ENCODE measurements around the gene PTPRD.

The PTPRD gene

GRCh38 chr9:9921805-9922204 is 691.0 kb downstream of the PTPRD start:
- no peak overlapping the region for H3K4me2 ChIP-seq (ENCODE audit: low read depth, low read length, poor library complexity, severe bottlenecking)
- H3K79me2 ChIP-seq (ENCODE audit: insufficient read depth, low read length), result no peaks in the 10 kb centered on the region
- TF ChIP-seq CTCF (IDR thresholded peaks at IDR 0.05; ENCODE audit: insufficient read depth, low read length, poor library complexity, severe bottlenecking) (no peak), EZH2phosphoT487 (conservative IDR thresholded peaks at IDR 0.05; ENCODE audit: low read length) (no peak)

GRCh38 chr9:9920425-9921060 is 692.3 kb downstream of the PTPRD start:
- no peak overlapping the region for H3K4me2 ChIP-seq (ENCODE audit: low read depth, low read length, poor library complexity, severe bottlenecking)
- peaks cover 3% of the 10 kb centered on the region; the same call in 1 of the 2 replicates for H3K27me3 ChIP-seq (ENCODE audit: low read length)
- H3K9me2 ChIP-seq (replicated peaks; ENCODE audit: insufficient read depth, low read length), result no peaks in the 10 kb centered on the region
- no peaks in the 10 kb centered on the region for H3K36me3 ChIP-seq (ENCODE audit: low read length)
- no peak overlapping the region for H3K4me3 ChIP-seq (ENCODE audit: insufficient read depth, low read length, poor library complexity, severe bottlenecking)
- no peak overlapping the region for H2AFZ ChIP-seq (ENCODE audit: low read depth, low read length, severe bottlenecking)
- H3K27ac ChIP-seq (ENCODE audit: low read depth, low read length), result no peak overlapping the region
- H3K9me3 ChIP-seq (ENCODE audit: insufficient read depth, low read length), result no peaks in the 10 kb centered on the region
- no peaks in the 10 kb centered on the region for H3F3A ChIP-seq (ENCODE audit: insufficient read depth)
- H4K20me1 ChIP-seq (ENCODE audit: low read depth, low read length), result no peaks in the 10 kb centered on the region
- no peaks in the 10 kb centered on the region for H3K79me2 ChIP-seq (ENCODE audit: insufficient read depth, low read length)
- no peak for TF ChIP-seq EZH2phosphoT487 (conservative IDR thresholded peaks at IDR 0.05; ENCODE audit: low read length)
- TF ChIP-seq CTCF (IDR thresholded peaks at IDR 0.05; ENCODE audit: insufficient read depth, low read length, poor library complexity, severe bottlenecking), result no peak
- no peak overlapping the region for H3K9ac ChIP-seq (ENCODE audit: low read length)

More at GRCh38 chr9:9921805-9922204, 691.0 kb downstream of the PTPRD start:
- peaks cover 3% of the 10 kb centered on the region; the same call in 1 of the 2 replicates for H3K27me3 ChIP-seq (ENCODE audit: low read length)
- no peaks in the 10 kb centered on the region for H3K9me3 ChIP-seq (ENCODE audit: insufficient read depth, low read length)
- no peak overlapping the region for H3K27ac ChIP-seq (ENCODE audit: low read depth, low read length)
- no peaks in the 10 kb centered on the region for H3K36me3 ChIP-seq (ENCODE audit: low read length)
- no peak overlapping the region for H2AFZ ChIP-seq (ENCODE audit: low read depth, low read length, severe bottlenecking)
- H3F3A ChIP-seq (ENCODE audit: insufficient read depth), result no peaks in the 10 kb centered on the region
- no peak overlapping the region for H3K9ac ChIP-seq (ENCODE audit: low read length)
- H4K20me1 ChIP-seq (ENCODE audit: low read depth, low read length), result no peaks in the 10 kb centered on the region
- no peak overlapping the region for H3K4me3 ChIP-seq (ENCODE audit: insufficient read depth, low read length, poor library complexity, severe bottlenecking)
- no peaks in the 10 kb centered on the region for H3K9me2 ChIP-seq (replicated peaks; ENCODE audit: insufficient read depth, low read length)

- Histone ChIP-seq H3F3A (ENCODE audit: insufficient read depth) (no peaks in the 10 kb centered on the region), H3K27ac (ENCODE audit: low read depth, low read length) (no peak overlapping the region), H3K4me2 (ENCODE audit: low read depth, low read length, poor library complexity, severe bottlenecking) (no peak overlapping the region), H3K9me2 (replicated peaks; ENCODE audit: insufficient read depth, low read length) (no peaks in the 10 kb centered on the region), H3K9ac (ENCODE audit: low read length) (no peak overlapping the region), H2AFZ (ENCODE audit: low read depth, low read length, severe bottlenecking) (no peak overlapping the region), H3K79me2 (ENCODE audit: insufficient read depth, low read length) (no peaks in the 10 kb centered on the region), H3K4me3 (ENCODE audit: insufficient read depth, low read length, poor library complexity, severe bottlenecking) (no peak overlapping the region), H3K9me3 (ENCODE audit: insufficient read depth, low read length) (no peaks in the 10 kb centered on the region), H4K20me1 (ENCODE audit: low read depth, low read length) (no peaks in the 10 kb centered on the region), H3K27me3 (ENCODE audit: low read length) (peaks cover 3% of the 10 kb centered on the region; the same call in 1 of the 2 replicates), H3K36me3 (ENCODE audit: low read length) (no peaks in the 10 kb centered on the region)
- TF ChIP-seq CTCF (IDR thresholded peaks at IDR 0.05; ENCODE audit: insufficient read depth, low read length, poor library complexity, severe bottlenecking) (no peak), EZH2phosphoT487 (conservative IDR thresholded peaks at IDR 0.05; ENCODE audit: low read length) (no peak)
Measured at GRCh38 chr9:9919174-9919775, 693.5 kb downstream of the PTPRD start.
